Esophagus squamous epithelium (tissue), 5 donors: ENCODE measurements around the gene CCDC141. TPM values are rescaled to one million over a fixed set of nuclear protein-coding genes. Genes with fewer than 3 reads are reported as not detected.
A peak's percentile ranks its signal among the peaks of the same experiment; 100 is the strongest.

Experiments
- DNase-seq: peaks from one replicate; lab custom pipeline; 2025; lab: John Stamatoyannopoulos, UW
- H3K27ac ChIP-seq, 4 donors: fragments of 200-600 bp; sonication (generic); one replicate each; pipeline ENCODE4 v1.5.1; 2016 to 2019; ENCODE audit warnings: mild to moderate bottlenecking in 1 of 4
- H3K27me3 ChIP-seq, 4 donors: fragments of 200-600 bp; sonication (generic); 1 replicate in 3 of 4; 2 replicates in 1 of 4; pipeline versions ENCODE4 v1.5.1 to v1.6.0; 2017 to 2021; ENCODE audit warnings: antibody characterized with exemption in 1 of 4
- H3K36me3 ChIP-seq, 3 donors: fragments of 200-600 bp; sonication (generic); one replicate each; pipeline ENCODE4 v1.5.1; 2016 to 2019
- H3K4me1 ChIP-seq, 3 donors: fragments of 200-600 bp; sonication (generic); one replicate each; pipeline ENCODE4 v1.5.1; 2017 to 2019
- H3K4me3 ChIP-seq, 4 donors: fragments of 200-600 bp; sonication (generic); 1 replicate in 3 of 4; 2 replicates in 1 of 4; pipeline ENCODE4 v1.5.1; 2016 to 2019; ENCODE audit warnings: mild to moderate bottlenecking in 2 of 4, moderate library complexity in 1 of 4
- H3K9me3 ChIP-seq, 3 donors: fragments of 200-600 bp; sonication (generic); one replicate each; pipeline ENCODE4 v1.5.1; 2016 to 2019
- POLR2A ChIP-seq, 4 donors: fragments of 450-650 bp; IDR thresholded peaks; one replicate each; pipeline ENCODE4 v1.6.1; 2017; ENCODE audit warnings: antibody characterized with exemption in 4 of 4, mild to moderate bottlenecking in 4 of 4, moderate library complexity in 3 of 4
- WGBS, 2 donors: methylation state at CpG; one replicate each; pipeline ENCODE4 v1.1.5; 2018; 5-methylcytosine and 5-hydroxymethylcytosine counted together
- intact Hi-C: fragments of 100-400 bp; cut with DNase I; formaldehyde crosslinking; loops from one replicate; pipeline ENCODE4 v1.15.0; 2022
- total RNA-seq, 4 donors: library from RNA; depleted of rRNA; stranded (reverse); fragments of >200 nt; gene quantifications; one replicate each; pipeline ENCODE4 v1.1.0, GENCODE V29; 2016
- TF ChIP-seq, protein P1 (sequence below), 6 experiments: fragments of 450-650 bp in 4 of 6; fragments of 200-600 bp in 2 of 6; sonication (generic) in 2 of 6; IDR thresholded peaks; one replicate each; pipeline ENCODE4 v1.5.1; 2016 to 2019; ENCODE audit warnings: antibody characterized with exemption in 6 of 6, mild to moderate bottlenecking in 4 of 6, moderate library complexity in 4 of 6
- donor health status: DM: yes; HTN: yes; CAD: no.

The CCDC141 gene
- total RNA-seq, 4 donors from 2014 or later: 0.26 to 3.1 (median 1.1) TPM

DNA sequence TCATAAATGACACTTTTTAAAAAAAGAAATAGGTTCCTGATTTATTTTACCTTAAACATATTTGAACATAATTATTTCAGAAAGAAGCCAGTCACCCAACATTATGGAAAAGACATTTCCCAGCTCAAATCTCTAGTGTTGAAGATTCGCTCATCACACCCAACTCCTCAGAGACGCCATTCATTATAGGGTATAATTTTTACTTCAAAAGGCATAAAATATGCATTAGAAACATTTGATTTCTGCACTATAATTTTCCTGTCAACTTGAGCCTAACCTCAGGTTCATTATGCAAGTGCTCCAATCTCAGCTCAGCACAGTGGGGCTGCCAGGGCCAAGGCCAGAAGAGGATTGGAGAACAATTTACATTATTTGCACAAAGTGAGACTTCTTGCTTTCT lies 183.9 kb downstream of the CCDC141 start:
- intact Hi-C loops: no loop called here
- Histone ChIP-seq H3K36me3 (no peaks in the 10 kb centered on the region), H3K27me3 (no peaks in the 10 kb centered on the region), H3K4me3 (no peak overlapping the region), H3K27ac (no peak overlapping the region), H3K4me1 (peaks cover 0 to 12% (median 0%) of the 10 kb centered on the region in 3 donors), H3K9me3 (no peaks in the 10 kb centered on the region)
- TF ChIP-seq POLR2A (IDR thresholded peaks at IDR 0.05): no peak
- WGBS, 2 donors: 97 to 98% methylated on average over 2 of the region's 2 CpGs
- no peak for DNase-seq

DNA sequence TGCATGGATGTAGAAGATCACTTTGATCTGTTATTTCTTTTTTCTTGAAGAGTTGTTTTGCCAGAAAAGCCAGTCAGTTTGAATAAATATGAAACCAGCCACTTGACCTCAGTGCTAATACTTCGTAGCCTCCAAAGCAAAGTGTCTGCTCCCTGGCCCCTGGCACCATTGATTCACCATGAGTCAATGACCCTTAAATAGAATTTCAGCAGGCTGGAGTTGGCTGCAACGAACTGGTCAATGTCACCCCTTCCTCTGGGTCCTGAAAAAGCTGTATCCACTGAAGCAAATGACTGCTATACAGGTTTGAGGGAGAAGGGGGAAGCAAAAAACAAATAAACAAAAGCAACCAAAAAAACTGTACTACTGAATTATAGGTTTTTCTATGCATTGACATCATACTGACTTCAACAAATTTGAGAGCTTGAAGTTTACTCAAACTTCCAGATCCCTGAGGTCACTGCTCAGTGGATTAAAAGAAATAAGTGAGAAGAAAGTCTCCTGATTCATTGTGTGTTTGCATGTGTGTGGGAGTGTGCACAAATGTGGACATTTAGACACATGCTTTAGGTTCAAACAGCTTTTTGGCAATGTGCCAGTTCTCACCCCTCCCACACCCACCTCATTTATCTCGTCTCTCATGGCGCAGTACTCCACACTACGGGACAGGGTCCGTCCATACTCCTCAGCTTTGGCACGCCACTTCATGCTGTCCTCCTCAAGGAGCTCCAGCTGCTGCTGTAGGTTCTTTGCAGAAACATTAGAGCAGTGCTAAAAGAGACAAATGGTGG lies 184.6 kb downstream of the CCDC141 start:
- H3K27ac ChIP-seq: no peak overlapping the region
- no peak for TF ChIP-seq POLR2A (IDR thresholded peaks at IDR 0.05)
- TF ChIP-seq, protein P1, sequence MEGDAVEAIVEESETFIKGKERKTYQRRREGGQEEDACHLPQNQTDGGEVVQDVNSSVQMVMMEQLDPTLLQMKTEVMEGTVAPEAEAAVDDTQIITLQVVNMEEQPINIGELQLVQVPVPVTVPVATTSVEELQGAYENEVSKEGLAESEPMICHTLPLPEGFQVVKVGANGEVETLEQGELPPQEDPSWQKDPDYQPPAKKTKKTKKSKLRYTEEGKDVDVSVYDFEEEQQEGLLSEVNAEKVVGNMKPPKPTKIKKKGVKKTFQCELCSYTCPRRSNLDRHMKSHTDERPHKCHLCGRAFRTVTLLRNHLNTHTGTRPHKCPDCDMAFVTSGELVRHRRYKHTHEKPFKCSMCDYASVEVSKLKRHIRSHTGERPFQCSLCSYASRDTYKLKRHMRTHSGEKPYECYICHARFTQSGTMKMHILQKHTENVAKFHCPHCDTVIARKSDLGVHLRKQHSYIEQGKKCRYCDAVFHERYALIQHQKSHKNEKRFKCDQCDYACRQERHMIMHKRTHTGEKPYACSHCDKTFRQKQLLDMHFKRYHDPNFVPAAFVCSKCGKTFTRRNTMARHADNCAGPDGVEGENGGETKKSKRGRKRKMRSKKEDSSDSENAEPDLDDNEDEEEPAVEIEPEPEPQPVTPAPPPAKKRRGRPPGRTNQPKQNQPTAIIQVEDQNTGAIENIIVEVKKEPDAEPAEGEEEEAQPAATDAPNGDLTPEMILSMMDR (IDR thresholded peaks at IDR 0.05): no peak
- H3K36me3 ChIP-seq: no peaks in the 10 kb centered on the region
- no peaks in the 10 kb centered on the region for H3K9me3 ChIP-seq
- intact Hi-C loops: no loop called here
- DNase-seq: no peak
- H3K4me3 ChIP-seq: no peak overlapping the region
- peaks cover 0 to 12% (median 0%) of the 10 kb centered on the region in 3 donors for H3K4me1 ChIP-seq
- no peaks in the 10 kb centered on the region for H3K27me3 ChIP-seq
- 31 to 57% methylated on average over 7 of the region's 7 CpGs for WGBS, 2 donors

DNA sequence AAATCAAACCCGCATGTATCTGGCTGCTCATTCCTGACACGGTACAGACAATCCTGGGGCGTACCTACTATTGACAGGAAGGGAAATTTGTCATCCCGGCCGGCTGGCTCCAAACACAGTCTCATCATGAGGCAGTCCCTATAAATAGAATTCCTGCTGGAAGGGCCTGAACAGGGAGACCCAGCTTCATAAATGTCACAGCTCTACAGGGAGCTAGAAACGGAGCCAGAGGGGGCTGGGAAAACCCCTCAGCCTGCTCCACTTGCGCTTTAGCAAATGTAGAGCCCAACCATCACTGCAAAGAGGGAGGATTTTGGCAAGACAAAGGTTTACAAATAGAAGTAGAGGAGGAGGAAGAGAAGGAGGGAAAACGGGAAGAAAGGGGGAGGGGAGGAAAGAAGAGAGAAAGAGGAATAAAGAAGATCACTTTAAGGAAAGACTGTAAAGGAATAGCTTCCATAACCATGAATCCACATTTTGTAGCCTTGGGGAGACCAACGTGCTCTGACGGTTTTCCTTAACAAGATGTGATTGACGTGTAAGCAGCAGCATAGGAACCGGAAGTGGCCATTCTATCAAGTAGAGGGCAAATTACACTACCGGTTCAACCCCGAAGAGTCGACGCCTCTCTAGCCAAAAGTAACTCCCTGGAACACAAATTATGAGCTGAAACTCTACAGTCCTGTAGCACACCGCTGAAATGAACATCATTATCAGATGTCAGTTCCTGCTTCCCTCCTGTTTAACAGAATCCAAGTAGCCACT lies 185.9 kb downstream of the CCDC141 start:
- Histone ChIP-seq H3K36me3 (no peaks in the 10 kb centered on the region), H3K4me1 (peaks cover 0 to 12% (median 0%) of the 10 kb centered on the region in 3 donors), H3K4me3 (peak overlapping the region in 1 of 4 donors; percentile 37), H3K9me3 (no peaks in the 10 kb centered on the region), H3K27ac (peak overlapping the region; percentile 30 to 77 (median 54)), H3K27me3 (no peaks in the 10 kb centered on the region)
- WGBS, 2 donors: 53 to 65% methylated on average over 17 of the region's 17 CpGs
- TF ChIP-seq, protein P1 (IDR thresholded peaks at IDR 0.05): no peak
- no peak for TF ChIP-seq POLR2A (IDR thresholded peaks at IDR 0.05)
- DNase-seq: no peak
- intact Hi-C loops: no loop called here

DNA sequence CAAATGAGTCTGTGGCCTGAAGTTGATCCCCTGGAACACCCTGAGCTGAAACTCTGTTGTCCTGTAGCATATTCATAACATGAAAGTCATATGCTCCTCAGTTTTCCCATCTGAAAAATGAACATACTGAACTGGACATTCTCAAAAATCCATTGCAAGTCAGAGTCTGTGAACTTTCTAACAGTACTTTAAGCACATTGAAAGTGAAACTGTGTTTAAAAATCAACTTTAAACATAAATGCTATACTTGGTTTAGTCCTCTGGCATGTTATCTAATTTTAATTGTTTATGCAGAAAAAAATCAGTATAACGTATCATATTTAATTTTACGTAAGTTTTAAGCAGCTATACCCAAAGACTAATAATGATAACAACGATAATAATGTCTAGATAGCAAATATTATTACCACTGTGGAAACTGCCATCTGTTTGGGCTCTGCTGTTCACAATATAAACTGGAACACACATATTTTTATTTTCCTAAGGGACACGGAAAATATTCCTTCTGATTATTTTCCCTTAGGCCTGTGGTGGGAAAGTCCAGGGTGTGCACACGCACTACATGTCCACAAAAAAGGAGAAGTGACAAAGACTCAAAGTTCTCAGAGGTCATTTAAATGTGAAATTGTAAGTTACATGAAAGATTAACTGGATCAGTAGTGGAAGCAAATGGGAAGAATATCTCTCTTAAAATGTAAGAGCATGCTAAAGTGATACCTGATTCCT lies 186.6 kb downstream of the CCDC141 start:
- Histone ChIP-seq H3K4me1 (peaks cover 0 to 12% (median 0%) of the 10 kb centered on the region in 3 donors), H3K9me3 (no peaks in the 10 kb centered on the region), H3K4me3 (peak overlapping the region in 1 of 4 donors; percentile 37), H3K27ac (peak overlapping the region; percentile 30 to 77 (median 54)), H3K36me3 (no peaks in the 10 kb centered on the region), H3K27me3 (no peaks in the 10 kb centered on the region)
- intact Hi-C loops: no loop called here
- 52 to 64% methylated on average over 5 of the region's 5 CpGs for WGBS, 2 donors
- no peak for DNase-seq
- TF ChIP-seq POLR2A (IDR thresholded peaks at IDR 0.05): no peak
- TF ChIP-seq, protein P1 (IDR thresholded peaks at IDR 0.05): no peak

DNA sequence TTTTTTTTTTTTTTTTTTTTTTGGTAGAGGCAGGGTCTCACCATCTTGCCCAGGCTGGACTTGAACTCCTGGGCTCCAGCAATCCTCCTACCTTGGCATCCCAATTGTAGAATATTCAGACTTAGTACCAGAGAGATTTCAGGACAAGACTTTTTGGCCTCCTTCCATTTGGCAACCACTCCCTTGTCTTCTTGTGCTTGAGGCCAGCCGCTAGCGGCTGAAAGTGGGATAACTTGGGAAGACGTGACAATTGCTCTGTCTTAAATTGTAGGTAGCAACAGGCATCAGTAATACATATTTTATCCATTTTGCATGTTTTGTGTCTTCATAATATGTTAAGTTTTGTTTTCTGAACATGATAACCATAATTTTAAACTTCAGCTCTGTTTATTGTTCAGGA lies 189.4 kb downstream of the CCDC141 start:
- H3K4me3 ChIP-seq: no peak overlapping the region
- H3K9me3 ChIP-seq: no peaks in the 10 kb centered on the region
- H3K27ac ChIP-seq: no peak overlapping the region
- intact Hi-C loops: no loop called here
- 50 to 59% methylated on average over 3 of the region's 3 CpGs for WGBS, 2 donors
- H3K36me3 ChIP-seq: no peaks in the 10 kb centered on the region
- TF ChIP-seq, protein P1 (IDR thresholded peaks at IDR 0.05): peak in 2 of 6 experiments; percentile 14 to 16
- TF ChIP-seq POLR2A (IDR thresholded peaks at IDR 0.05): no peak
- no peak for DNase-seq
- H3K27me3 ChIP-seq: no peaks in the 10 kb centered on the region
- peaks cover 0 to 12% (median 0%) of the 10 kb centered on the region in 3 donors for H3K4me1 ChIP-seq
